GM19467 (cell line): ENCODE data around the gene NGEF.

Experiments used
- ATAC-seq: cut with Tn5 transposase; IDR thresholded peaks from one replicate; pipeline ENCODE4 v1.9.1; 2021; ENCODE audit warnings: mild to moderate bottlenecking, moderate library complexity; ENCODE audit not compliant: unreplicated experiment

NGEF gene

GRCh38 chr2:232888839-232889529 lies 124.1 kb downstream of the NGEF start:
- ATAC-seq = no peak

GRCh38 chr2:232888099-232888836 lies 124.8 kb downstream of the NGEF start:
- ATAC-seq = no peak

DNA sequence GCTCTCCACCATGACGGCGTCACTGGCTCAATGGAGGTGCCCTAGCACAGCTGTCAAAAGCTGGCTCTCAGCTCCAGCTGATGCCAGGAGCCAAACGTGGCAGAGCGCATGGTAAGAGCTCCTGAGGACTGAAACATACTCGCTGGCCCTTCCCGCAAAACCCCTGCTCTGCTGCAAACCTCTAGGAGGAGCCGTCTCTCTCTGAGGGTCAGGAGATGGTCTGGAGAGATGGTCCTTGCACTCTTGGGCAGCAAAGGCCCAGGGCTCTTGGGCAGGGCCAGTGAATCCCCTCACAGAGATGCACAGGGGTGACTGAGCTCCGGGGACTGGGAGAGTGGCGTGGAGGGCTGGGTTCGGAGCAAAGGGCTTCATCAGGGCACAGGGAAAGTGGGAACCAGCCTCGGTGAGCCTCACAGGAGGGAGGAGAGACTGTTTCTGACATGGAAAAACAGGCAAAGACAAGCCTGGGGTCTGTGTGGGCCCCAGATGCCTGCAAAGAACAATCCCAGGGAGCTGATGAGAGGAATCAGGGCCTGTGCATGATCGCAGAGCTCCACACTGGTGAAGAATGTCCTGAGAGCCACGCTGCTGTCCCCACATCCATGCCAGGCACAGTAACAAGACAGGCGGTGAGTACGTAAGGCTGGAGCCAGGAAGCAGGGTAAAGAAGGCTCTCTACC lies 125.7 kb downstream of the NGEF start:
- no peak for ATAC-seq

DNA sequence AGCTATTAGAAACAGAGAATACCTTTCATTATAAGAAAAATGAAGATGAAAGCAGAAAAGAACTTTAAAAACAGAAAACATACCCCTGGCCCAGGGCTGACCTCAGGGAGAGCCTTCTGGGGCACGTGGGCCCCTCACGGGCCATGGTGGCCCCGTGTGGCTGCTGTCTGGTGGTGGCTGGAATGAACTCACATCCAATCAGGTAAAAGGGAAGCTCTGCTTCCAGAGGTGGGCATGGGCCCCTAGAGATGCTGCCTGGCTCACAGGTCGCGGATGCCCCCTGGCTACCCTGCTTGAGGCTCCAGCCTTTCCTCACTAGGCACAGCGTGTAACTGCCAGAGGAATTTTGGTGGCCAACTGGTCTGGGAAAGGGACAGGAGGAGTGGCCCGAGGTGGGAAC lies 126.4 kb downstream of the NGEF start:
- ATAC-seq = no peak

DNA sequence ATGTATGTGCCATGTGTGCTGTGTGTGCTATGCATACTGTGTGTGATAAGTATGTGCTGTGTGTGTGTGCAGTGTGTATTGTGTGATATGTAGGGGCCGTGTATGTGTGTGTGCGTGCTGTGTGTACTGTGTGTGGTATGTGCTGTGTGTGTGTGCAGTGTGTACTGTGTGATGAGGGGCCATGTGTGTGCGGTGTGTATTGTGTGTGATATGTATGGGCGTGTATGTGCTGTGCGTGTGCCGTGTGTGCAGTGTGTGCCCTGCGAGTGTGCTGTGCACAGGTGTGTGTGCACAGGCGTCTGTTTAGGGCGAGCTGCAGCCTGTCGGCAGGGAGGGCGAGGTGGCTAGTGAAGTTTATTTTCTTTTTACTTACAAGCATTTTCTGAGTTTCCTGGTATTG lies 126.9 kb downstream of the NGEF start:
- no peak for ATAC-seq

DNA sequence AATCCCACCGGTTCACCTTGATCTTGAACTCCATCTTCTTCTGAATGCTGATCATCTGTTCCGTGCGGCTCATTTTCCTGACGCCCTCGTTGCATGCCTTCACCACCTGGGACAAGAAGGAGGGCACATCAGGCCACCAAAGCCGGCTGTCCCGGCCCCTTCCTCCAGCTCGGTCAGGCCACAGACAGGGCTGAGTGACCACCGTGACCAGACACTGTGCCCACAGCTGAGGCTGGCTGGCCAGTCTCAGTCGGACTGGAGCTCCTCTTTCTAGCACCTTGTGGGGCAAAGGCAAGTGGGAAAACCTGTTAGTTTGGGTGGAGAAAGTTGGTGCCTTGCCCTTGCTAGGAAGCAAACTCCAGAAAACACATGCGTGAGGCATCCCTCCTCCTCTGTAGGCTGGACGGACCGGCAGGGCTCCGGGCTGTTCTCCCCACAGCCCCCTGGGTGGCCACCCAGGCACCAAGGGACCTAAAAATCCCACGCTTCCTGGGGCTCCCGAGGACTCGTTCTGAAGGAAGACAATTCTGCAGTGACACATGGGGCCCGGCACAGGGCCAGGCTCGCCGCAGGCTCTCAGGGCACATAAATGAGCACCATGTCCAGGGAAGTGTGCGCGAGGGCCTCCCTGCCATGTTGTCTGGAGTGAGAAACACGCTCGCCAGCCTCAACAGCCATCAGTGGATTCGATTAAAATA lies 127.6 kb downstream of the NGEF start:
- ATAC-seq = no peak

GRCh38 chr2:232884549-232885263 lies 128.3 kb downstream of the NGEF start:
- no peak for ATAC-seq

DNA sequence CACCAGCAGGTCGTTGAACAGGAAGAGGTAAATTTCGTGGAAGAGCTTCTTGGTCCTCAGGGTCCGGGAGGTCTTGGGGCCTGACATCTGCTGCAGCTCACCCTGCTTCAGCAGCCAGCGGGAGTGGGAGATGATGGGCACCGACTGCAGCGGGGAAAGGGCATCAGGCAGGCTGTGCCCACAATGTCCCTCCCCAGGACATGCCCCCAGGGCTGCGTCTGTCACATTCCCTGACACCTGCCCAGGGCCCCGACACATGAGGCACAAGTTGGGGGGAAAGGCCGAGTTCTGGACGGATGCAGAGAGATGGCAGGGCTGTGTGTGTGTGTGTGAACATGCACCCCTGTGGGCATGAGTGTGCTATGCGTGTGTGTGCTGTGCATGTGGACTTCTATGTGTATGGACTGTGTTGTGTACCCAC lies 129.0 kb downstream of the NGEF start:
- no peak for ATAC-seq

DNA sequence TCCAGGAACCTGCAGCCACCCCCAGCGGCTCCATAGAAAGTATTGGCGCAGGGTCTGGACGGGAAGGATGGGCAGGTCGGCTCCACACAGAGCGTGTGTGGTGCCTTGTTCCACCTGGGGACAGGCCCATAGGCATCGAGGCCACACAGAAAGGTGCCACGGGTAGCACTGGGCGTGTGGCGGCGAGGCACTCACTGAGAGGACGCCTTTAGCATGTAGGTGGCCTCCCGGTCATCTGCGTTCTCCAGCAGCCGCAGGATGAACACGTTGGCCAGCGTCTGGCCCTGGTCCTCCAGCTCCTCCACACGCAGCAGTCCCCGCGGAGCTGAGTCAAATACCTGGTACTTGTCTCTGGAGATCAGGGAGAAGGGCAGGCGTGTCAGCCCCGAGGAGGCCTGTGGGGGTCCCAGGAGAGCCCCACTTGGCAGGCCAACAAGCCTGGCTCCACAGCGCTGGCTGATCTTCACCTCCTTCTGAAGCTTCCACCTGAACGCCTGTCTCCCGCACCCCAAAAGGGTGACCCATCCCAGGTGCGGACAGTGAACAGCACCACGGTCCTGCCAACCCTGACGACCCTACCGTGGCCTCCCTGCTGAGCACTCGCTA lies 129.8 kb downstream of the NGEF start:
- ATAC-seq = no peak

- ATAC-seq = no peak
Measured at GRCh38 chr2:232882505-232883115, 130.4 kb downstream of the NGEF start.

DNA sequence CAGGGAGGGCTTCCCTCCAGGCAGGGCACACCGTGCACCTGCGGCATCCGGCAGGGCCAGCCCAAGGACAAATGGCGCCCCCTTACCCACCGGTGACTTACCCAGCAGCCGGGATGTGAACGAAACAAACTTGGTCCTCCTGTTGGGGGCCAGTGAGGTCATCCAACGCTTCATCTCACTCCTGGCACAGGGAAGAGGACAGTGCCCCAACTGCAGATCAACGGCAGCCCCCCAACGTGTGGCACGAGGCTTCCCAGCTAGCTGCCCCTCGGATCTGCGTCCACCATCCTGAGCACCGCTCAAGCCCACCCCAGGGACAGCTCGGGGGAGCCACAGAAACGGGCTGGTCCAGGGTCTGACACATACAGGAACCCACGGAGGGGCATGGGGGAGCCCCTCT lies 131.0 kb downstream of the NGEF start:
- ATAC-seq = no peak

- no peak for ATAC-seq
Measured at GRCh38 chr2:232880764-232881351, 132.2 kb downstream of the NGEF start.

DNA sequence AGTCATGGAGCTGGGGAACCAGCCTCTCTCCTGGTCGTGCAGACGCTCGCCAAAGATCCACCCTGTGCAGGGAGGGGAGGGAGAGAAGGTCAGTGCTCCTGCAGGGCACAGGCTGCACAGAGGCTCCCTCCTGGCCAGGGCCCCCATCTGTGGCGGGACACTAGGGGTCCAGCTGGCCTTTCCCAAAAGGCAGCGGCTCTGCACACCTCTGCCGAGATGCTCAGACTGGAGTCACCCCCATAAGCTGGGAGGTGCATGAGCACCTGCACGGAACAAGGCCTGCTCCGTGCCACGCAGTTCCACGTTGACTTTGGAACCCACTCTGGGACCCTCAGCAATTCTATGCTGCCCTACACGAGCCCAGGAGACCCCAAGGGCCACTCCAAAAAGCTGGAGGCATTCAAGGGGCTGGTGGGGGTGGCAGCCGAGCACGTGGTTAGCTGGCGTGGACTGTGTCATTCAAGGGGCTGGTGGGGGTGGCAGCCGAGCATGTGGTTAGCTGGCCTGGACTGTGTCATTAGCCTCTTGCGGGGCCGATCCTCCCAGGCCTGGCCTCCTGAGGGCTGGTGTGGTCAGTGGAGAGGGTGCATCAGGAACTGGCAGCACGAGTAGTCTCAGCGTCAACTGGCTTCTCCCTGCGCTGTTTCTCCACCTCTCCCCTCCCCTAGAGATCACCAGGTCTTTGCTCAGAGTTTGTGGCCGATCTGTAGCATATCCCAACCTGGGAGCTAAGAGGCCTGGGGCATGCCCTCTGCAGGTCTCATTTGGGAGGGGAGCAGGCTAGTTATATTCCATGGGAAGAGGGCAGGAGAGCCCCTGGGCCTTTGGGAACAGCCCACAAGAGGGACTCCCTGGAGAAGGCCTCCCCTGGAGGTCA lies 133.2 kb downstream of the NGEF start:
- ATAC-seq = no peak

DNA sequence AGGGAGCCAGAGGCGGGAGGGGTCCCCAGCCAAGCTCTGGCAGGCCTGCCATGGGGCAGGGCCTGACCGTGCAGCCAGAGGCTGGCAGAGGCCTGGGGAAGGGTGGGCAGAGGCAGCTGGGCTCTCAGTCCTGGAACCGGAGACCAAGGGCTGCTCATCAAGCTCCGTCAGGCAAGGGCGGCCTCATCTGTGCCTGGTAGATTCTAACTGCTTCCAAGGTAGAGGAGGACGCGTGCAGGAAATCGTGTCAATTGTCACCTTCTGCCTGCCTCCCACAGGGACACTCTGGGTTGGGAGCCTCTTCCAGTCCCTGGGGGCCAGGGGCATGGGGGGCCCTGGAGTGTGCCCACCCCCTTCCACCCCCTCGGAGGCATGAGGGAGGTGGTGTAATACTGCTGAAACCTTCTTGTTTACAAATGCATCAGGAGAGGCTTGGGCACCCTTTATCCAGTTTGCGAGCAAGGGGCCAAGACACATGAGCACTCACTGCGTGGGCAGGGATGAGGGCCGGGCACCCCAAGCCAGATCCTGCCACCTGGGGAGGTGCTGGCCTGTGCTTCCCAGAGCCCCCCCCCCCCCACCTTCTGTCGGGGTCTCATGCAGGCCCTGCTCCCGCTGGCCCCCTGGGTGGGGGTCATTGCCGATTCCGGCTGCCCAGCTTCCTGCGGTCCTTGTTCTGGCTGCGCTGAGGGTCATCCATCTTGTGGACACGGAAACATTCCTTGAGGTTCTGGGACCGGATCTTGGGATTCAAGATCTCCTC lies 134.0 kb downstream of the NGEF start:
- no peak for ATAC-seq

- no peak for ATAC-seq
Measured at GRCh38 chr2:232877940-232878511, 135.0 kb downstream of the NGEF start.

GRCh38 chr2:232876978-232877441 lies 136.0 kb downstream of the NGEF start:
- ATAC-seq = no peak
